GM23248 (cell line): ENCODE data around the gene SGCG. TPM values are rescaled to one million over a fixed set of nuclear protein-coding genes. Genes with fewer than 3 reads are reported as not detected.
"Not testable (repeated sequence)": the region's sequence is repeated elsewhere in the genome, so short reads cannot be mapped to it uniquely, and the experiment has no call there.

Source experiments
- DNase-seq: peaks from one replicate; pipeline ENCODE4 v3.0.0-alpha.2; 2015
- H2AFZ ChIP-seq: fragments of 200-600 bp; sonication (generic); 2 replicates; pipeline ENCODE4 v1.6.1; 2016; ENCODE audit warnings: antibody characterized with exemption
- H3F3A ChIP-seq: fragments of 200-600 bp; sonication (generic); 2 replicates; pipeline ENCODE4 v1.6.1; 2016; ENCODE audit warnings: mild to moderate bottlenecking, antibody characterized with exemption, mixed run types; ENCODE audit not compliant: insufficient read depth
- H3K27ac ChIP-seq: fragments of 200-600 bp; sonication (generic); 2 replicates; pipeline ENCODE4 v1.5.1; 2016; ENCODE audit warnings: mild to moderate bottlenecking
- H3K27me3 ChIP-seq: fragments of 200-600 bp; sonication (generic); replicated peaks from 2 replicates; pipeline ENCODE4 v1.6.1; 2016; ENCODE audit warnings: mild to moderate bottlenecking; ENCODE audit not compliant: insufficient read depth
- H3K36me3 ChIP-seq: fragments of 200-600 bp; sonication (generic); 2 replicates; pipeline ENCODE4 v1.6.1; 2016; ENCODE audit warnings: low read depth, mild to moderate bottlenecking
- H3K4me1 ChIP-seq: fragments of 200-600 bp; sonication (generic); 2 replicates; pipeline ENCODE4 v1.6.1; 2016; ENCODE audit warnings: mild to moderate bottlenecking; ENCODE audit not compliant: insufficient read depth
- H3K4me2 ChIP-seq: fragments of 200-600 bp; sonication (generic); one replicate; pipeline ENCODE4 v1.6.1; 2016; ENCODE audit warnings: mild to moderate bottlenecking; ENCODE audit not compliant: unreplicated experiment
- H3K4me3 ChIP-seq: fragments of 200-600 bp; sonication (generic); 2 replicates; pipeline ENCODE4 v1.5.1; 2016; ENCODE audit warnings: mild to moderate bottlenecking
- H3K79me2 ChIP-seq: fragments of 200-600 bp; sonication (generic); 2 replicates; pipeline ENCODE4 v1.6.1; 2016; ENCODE audit warnings: mild to moderate bottlenecking; ENCODE audit not compliant: insufficient read depth
- H3K9ac ChIP-seq: fragments of 200-600 bp; sonication (generic); 2 replicates; pipeline ENCODE4 v1.6.1; 2016; ENCODE audit warnings: mild to moderate bottlenecking
- H3K9me2 ChIP-seq: fragments of 200-600 bp; sonication (generic); 2 replicates; pipeline ENCODE4 v1.6.1; 2016; ENCODE audit warnings: mixed run types, mild to moderate bottlenecking, moderate library complexity; ENCODE audit not compliant: insufficient read depth
- H3K9me3 ChIP-seq: fragments of 200-600 bp; sonication (generic); one replicate; pipeline ENCODE4 v1.6.1; 2017; ENCODE audit warnings: low read depth
- H4K20me1 ChIP-seq: fragments of 200-600 bp; sonication (generic); 2 replicates; pipeline ENCODE4 v1.6.0; 2016; ENCODE audit not compliant: insufficient read depth
- EZH2 ChIP-seq: fragments of 200-600 bp; sonication (generic); IDR thresholded peaks from 2 replicates; pipeline ENCODE4 v1.6.1; 2018; ENCODE audit warnings: antibody characterized with exemption, mild to moderate bottlenecking; ENCODE audit not compliant: insufficient read depth, poor library complexity, severe bottlenecking
- EZH2phosphoT487 ChIP-seq: fragments of 200-600 bp; sonication (generic); IDR thresholded peaks from 2 replicates; pipeline ENCODE4 v1.6.1; 2018; ENCODE audit warnings: antibody characterized with exemption, moderate library complexity, mild to moderate bottlenecking, low read depth; ENCODE audit not compliant: insufficient read depth
- WGBS, 2 experiments: methylation state at CpG; one replicate each; pipeline ENCODE4 v1.1.6; 2015 to 2017; ENCODE audit warnings: low lambda C conversion rate in 2 of 2, low coverage in 1 of 2; ENCODE audit errors: missing lambda C conversion rate in 2 of 2; 5-methylcytosine and 5-hydroxymethylcytosine counted together
- in situ Hi-C: fragments of 300-500 bp; cut with MboI; formaldehyde crosslinking; loops from 2 replicates; pipeline ENCODE4 v1.15.0; 2020
- polyA plus RNA-seq: library from polyadenylated mRNA; unstranded; fragments of >200 nt; fragmentation: Nextera tagmentation; extraction: Ambion mirVana; gene quantifications from 2 replicates; pipeline ENCODE4 v1.2.1, GENCODE V29; 2016
- total RNA-seq: library from RNA; depleted of rRNA; stranded (reverse); fragments of >200 nt; shearing (Covaris generic); gene quantifications from 2 replicates; pipeline ENCODE4 v1.2.3, GENCODE V29; 2014

SGCG gene
- total and polyA plus RNA-seq, 2 experiments from 2014 or later, result 2.9 to 4.5 TPM

GRCh38 chr13:23288564-23288963, 107.8 kb downstream of the SGCG start:
- no peaks in the 10 kb centered on the region for H4K20me1 ChIP-seq
- H3K4me1 ChIP-seq, result peaks cover 32% of the 10 kb centered on the region
- no peaks in the 10 kb centered on the region for H3K36me3 ChIP-seq
- H3K9ac ChIP-seq, result no peak overlapping the region
- peak; percentile 50 for DNase-seq
- peaks cover 23% of the 10 kb centered on the region for H3F3A ChIP-seq
- TF ChIP-seq EZH2 (no peak), EZH2phosphoT487 (no peak)
- H3K79me2 ChIP-seq, result no peaks in the 10 kb centered on the region
- no peaks in the 10 kb centered on the region for H3K27me3 ChIP-seq
- 8 to 23% methylated on average over 1 of the region's 1 CpG for WGBS, 2 experiments
- H3K9me3 ChIP-seq, result no peaks in the 10 kb centered on the region
- peak overlapping the region; percentile 51 for H2AFZ ChIP-seq
- H3K4me2 ChIP-seq, result no peak overlapping the region
- peak overlapping the region; percentile 27; the same call in 1 of the 2 replicates for H3K27ac ChIP-seq
- no peaks in the 10 kb centered on the region for H3K9me2 ChIP-seq
- no peak overlapping the region for H3K4me3 ChIP-seq
- in situ Hi-C loops, result no loop called here

GRCh38 chr13:23288995-23289394, 108.2 kb downstream of the SGCG start:
- peak overlapping the region; percentile 51 for H2AFZ ChIP-seq
- H3K9ac ChIP-seq, result no peak overlapping the region
- peaks cover 32% of the 10 kb centered on the region for H3K4me1 ChIP-seq
- WGBS, 2 experiments, result 28 to 35% methylated on average over 7 of the region's 7 CpGs
- peaks cover 23% of the 10 kb centered on the region for H3F3A ChIP-seq
- no peak for TF ChIP-seq EZH2phosphoT487
- no peak for TF ChIP-seq EZH2
- H3K36me3 ChIP-seq, result no peaks in the 10 kb centered on the region
- H3K9me2 ChIP-seq, result no peaks in the 10 kb centered on the region
- no peaks in the 10 kb centered on the region for H3K79me2 ChIP-seq
- in situ Hi-C loops, result no loop called here
- H4K20me1 ChIP-seq, result no peaks in the 10 kb centered on the region
- no peaks in the 10 kb centered on the region for H3K9me3 ChIP-seq
- H3K4me3 ChIP-seq, result no peak overlapping the region
- H3K27ac ChIP-seq, result peak overlapping the region; percentile 27; the same call in 1 of the 2 replicates
- peak; percentile 15 for DNase-seq
- no peaks in the 10 kb centered on the region for H3K27me3 ChIP-seq
- H3K4me2 ChIP-seq, result no peak overlapping the region

GRCh38 chr13:23289917-23290357, 109.2 kb downstream of the SGCG start:
- in situ Hi-C loops, result no loop called here
- peak overlapping the region; percentile 45 for H3K27ac ChIP-seq
- peak; percentile 77 for DNase-seq

GRCh38 chr13:23292586-23292985, 111.8 kb downstream of the SGCG start:
- Histone ChIP-seq H3K9ac (no peak overlapping the region), H3F3A (peaks cover 23% of the 10 kb centered on the region), H3K4me3 (no peak overlapping the region), H4K20me1 (no peaks in the 10 kb centered on the region), H3K9me3 (no peaks in the 10 kb centered on the region), H3K4me2 (peak overlapping the region; percentile 5), H3K27ac (no peak overlapping the region), H3K9me2 (no peaks in the 10 kb centered on the region), H3K27me3 (no peaks in the 10 kb centered on the region), H2AFZ (no peak overlapping the region), H3K79me2 (no peaks in the 10 kb centered on the region), H3K36me3 (no peaks in the 10 kb centered on the region), H3K4me1 (peaks cover 32% of the 10 kb centered on the region)
- in situ Hi-C loops, result no loop called here
- peak; percentile 40 for DNase-seq
- WGBS, 2 experiments, result 42 to 50% methylated on average over 1 of the region's 1 CpG
- TF ChIP-seq EZH2phosphoT487, result no peak
- no peak for TF ChIP-seq EZH2

More at GRCh38 chr13:23289917-23290357, 109.2 kb downstream of the SGCG start:
- H3K9ac ChIP-seq, result no peak overlapping the region
- H3K4me3 ChIP-seq, result no peak overlapping the region
- 40 to 43% methylated on average over 5 of the region's 5 CpGs for WGBS, 2 experiments
- H3K4me1 ChIP-seq, result peaks cover 32% of the 10 kb centered on the region
- H3K9me3 ChIP-seq, result no peaks in the 10 kb centered on the region
- H4K20me1 ChIP-seq, result no peaks in the 10 kb centered on the region
- H3K27me3 ChIP-seq, result no peaks in the 10 kb centered on the region
- H3F3A ChIP-seq, result peaks cover 23% of the 10 kb centered on the region
- H2AFZ ChIP-seq, result no peak overlapping the region; the same call in 1 of the 2 replicates
- TF ChIP-seq EZH2phosphoT487 (no peak), EZH2 (no peak)
- no peaks in the 10 kb centered on the region for H3K36me3 ChIP-seq
- no peaks in the 10 kb centered on the region for H3K79me2 ChIP-seq
- H3K9me2 ChIP-seq, result no peaks in the 10 kb centered on the region
- H3K4me2 ChIP-seq, result no peak overlapping the region

GRCh38 chr13:23314837-23315236, 134.1 kb downstream of the SGCG start:
- H3K9me2 ChIP-seq, H3K79me2 ChIP-seq, H3K4me2 ChIP-seq, H4K20me1 ChIP-seq, H3K9ac ChIP-seq, H3K36me3 ChIP-seq, DNase-seq, H3K4me3 ChIP-seq, H3K4me1 ChIP-seq, H3K27me3 ChIP-seq, H3F3A ChIP-seq, H3K27ac ChIP-seq, H3K9me3 ChIP-seq, H2AFZ ChIP-seq: not testable (repeated sequence)
- 76 to 78% methylated on average over 6 of the region's 6 CpGs for WGBS, 2 experiments
- in situ Hi-C loops, result loop anchor here (25.0 kb wide), 2 partner anchors 503 to 1703 kb away; partner anchors contain the start of gene MICU2
